Tibial artery (tissue), 4 donors: Measurements from ENCODE around the gene AKR1D1.
"Not testable (repeated sequence)": the region's sequence is repeated elsewhere in the genome, so short reads cannot be mapped to it uniquely, and the experiment has no call there.

Experiments used
- DNase-seq, 2 donors: peaks; one replicate each; pipeline ENCODE4 v3.0.0-alpha.2; 2019
- H3K27ac ChIP-seq, 2 donors: fragments of 200-600 bp; sonication (generic) in 1 of 2; 1 replicate in 1 of 2; 2 replicates in 1 of 2; pipeline ENCODE4 v1.5.1; 2018 to 2019; ENCODE audit warnings: mild to moderate bottlenecking in 1 of 2
- H3K27me3 ChIP-seq, 2 donors: fragments of 200-600 bp; sonication (generic) in 1 of 2; one replicate each; pipeline versions ENCODE4 v1.5.1 to v1.6.0; 2016 to 2019
- H3K36me3 ChIP-seq, 3 donors: fragments of 200-600 bp; sonication (generic) in 2 of 3; one replicate each; pipeline ENCODE4 v1.5.1; 2016 to 2019; ENCODE audit warnings: mild to moderate bottlenecking in 2 of 3
- H3K4me1 ChIP-seq, 4 donors: fragments of 200-600 bp; sonication (generic) in 2 of 4; 1 replicate in 3 of 4; 2 replicates in 1 of 4; pipeline ENCODE4 v1.5.1; 2016 to 2019
- H3K4me3 ChIP-seq, 2 donors: fragments of 200-600 bp; sonication (generic) in 1 of 2; 1 replicate in 1 of 2; 2 replicates in 1 of 2; pipeline ENCODE4 v1.5.1; 2018 to 2019; ENCODE audit warnings: mild to moderate bottlenecking in 2 of 2
- H3K9me3 ChIP-seq, 3 donors: fragments of 200-600 bp; sonication (generic) in 1 of 3; one replicate each; pipeline ENCODE4 v1.5.1; 2016 to 2019
- intact Hi-C: fragments of 100-400 bp; cut with DNase I; formaldehyde crosslinking; loops from one replicate; pipeline ENCODE4 v1.15.0; 2023; ENCODE audit warnings: low total_unique reads
- TF ChIP-seq, protein P1 (sequence below), 2 experiments: fragments of 200-600 bp in 1 of 2; fragments of 450-650 bp in 1 of 2; IDR thresholded peaks; one replicate each; pipeline ENCODE4 v1.5.1; 2017 to 2019; ENCODE audit warnings: antibody characterized with exemption in 2 of 2, mild to moderate bottlenecking in 1 of 2, moderate library complexity in 1 of 2

AKR1D1 gene

GRCh38 chr7:138138244-138138643, 62.0 kb downstream of the AKR1D1 start:
- DNase-seq: no peak
- H3K9me3 ChIP-seq: no peaks in the 10 kb centered on the region
- H3K27ac ChIP-seq: no peak overlapping the region
- TF ChIP-seq, protein P1, sequence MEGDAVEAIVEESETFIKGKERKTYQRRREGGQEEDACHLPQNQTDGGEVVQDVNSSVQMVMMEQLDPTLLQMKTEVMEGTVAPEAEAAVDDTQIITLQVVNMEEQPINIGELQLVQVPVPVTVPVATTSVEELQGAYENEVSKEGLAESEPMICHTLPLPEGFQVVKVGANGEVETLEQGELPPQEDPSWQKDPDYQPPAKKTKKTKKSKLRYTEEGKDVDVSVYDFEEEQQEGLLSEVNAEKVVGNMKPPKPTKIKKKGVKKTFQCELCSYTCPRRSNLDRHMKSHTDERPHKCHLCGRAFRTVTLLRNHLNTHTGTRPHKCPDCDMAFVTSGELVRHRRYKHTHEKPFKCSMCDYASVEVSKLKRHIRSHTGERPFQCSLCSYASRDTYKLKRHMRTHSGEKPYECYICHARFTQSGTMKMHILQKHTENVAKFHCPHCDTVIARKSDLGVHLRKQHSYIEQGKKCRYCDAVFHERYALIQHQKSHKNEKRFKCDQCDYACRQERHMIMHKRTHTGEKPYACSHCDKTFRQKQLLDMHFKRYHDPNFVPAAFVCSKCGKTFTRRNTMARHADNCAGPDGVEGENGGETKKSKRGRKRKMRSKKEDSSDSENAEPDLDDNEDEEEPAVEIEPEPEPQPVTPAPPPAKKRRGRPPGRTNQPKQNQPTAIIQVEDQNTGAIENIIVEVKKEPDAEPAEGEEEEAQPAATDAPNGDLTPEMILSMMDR (IDR thresholded peaks at IDR 0.05): no peak
- intact Hi-C loops: no loop called here
- H3K4me1 ChIP-seq: no peaks in the 10 kb centered on the region
- H3K27me3 ChIP-seq: no peaks in the 10 kb centered on the region
- H3K36me3 ChIP-seq: no peaks in the 10 kb centered on the region
- no peak overlapping the region for H3K4me3 ChIP-seq

- intact Hi-C loops: no loop called here
- no peak for DNase-seq
These were observed 66.4 kb downstream of the AKR1D1 start for GRCh38 chr7:138142583-138143201.

DNA sequence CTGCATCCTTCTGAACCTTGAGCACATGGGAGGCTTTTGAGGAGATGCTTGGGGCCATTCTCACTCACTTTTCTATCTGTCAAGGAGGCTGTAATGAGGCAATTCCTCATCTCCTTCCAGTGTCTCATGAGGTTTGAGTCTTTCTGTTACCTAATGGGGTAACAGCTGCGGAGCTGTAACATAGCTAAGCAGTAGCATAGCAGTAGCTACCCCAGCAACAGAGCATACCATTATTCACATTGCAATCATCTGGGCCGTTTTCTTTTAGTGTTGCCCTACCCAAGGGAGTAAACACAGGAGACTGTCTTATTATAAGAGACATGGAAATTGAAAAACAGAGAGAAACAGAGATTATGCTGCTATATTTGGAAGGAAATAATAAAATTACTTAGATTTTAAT, 68.7 kb downstream of the AKR1D1 start:
- Histone ChIP-seq H3K4me3 (no peak overlapping the region), H3K9me3 (no peaks in the 10 kb centered on the region), H3K36me3 (no peaks in the 10 kb centered on the region), H3K4me1 (no peaks in the 10 kb centered on the region), H3K27ac (no peak overlapping the region), H3K27me3 (no peaks in the 10 kb centered on the region)
- intact Hi-C loops: no loop called here
- no peak for DNase-seq
- TF ChIP-seq, protein P1 (IDR thresholded peaks at IDR 0.05): no peak

More at GRCh38 chr7:138142583-138143201, 66.4 kb downstream of the AKR1D1 start:
- H3K36me3 ChIP-seq: no peaks in the 10 kb centered on the region
- TF ChIP-seq, protein P1 (IDR thresholded peaks at IDR 0.05): no peak
- H3K27ac ChIP-seq: no peak overlapping the region
- H3K9me3 ChIP-seq: no peaks in the 10 kb centered on the region
- no peak overlapping the region for H3K4me3 ChIP-seq
- no peaks in the 10 kb centered on the region for H3K4me1 ChIP-seq
- H3K27me3 ChIP-seq: no peaks in the 10 kb centered on the region

DNA sequence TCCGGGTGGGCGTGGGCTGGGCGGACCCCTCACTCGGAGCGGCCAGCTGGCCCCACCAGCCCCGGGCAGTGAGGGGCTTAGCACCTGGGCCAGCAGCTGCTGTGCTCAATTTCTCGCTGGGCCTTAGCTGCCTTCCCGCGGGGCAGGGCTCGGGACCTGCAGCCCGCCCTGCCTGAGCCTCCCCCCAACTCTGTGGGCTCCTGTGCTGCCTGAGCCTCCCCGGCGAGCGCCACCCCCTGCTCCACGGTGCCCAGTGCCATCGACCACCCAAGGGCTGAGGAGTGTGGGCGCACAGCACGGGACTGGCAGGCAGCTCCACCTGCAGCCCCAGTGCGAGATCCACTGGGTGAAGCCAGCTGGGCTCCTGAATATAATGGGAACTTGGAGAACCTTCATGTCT, 70.0 kb downstream of the AKR1D1 start:
- DNase-seq, H3K27me3 ChIP-seq, H3K9me3 ChIP-seq: not testable (repeated sequence)

GRCh38 chr7:138146757-138147734, 70.8 kb downstream of the AKR1D1 start:
- H3K36me3 ChIP-seq, H3K27me3 ChIP-seq, H3K9me3 ChIP-seq, H3K27ac ChIP-seq, H3K4me1 ChIP-seq, intact Hi-C loops, DNase-seq, H3K4me3 ChIP-seq: not testable (repeated sequence)

More for the DNA sequence above, 70.0 kb downstream of the AKR1D1 start:
- H3K36me3 ChIP-seq, H3K4me1 ChIP-seq, H3K4me3 ChIP-seq, H3K27ac ChIP-seq, intact Hi-C loops: not testable (repeated sequence)

DNA sequence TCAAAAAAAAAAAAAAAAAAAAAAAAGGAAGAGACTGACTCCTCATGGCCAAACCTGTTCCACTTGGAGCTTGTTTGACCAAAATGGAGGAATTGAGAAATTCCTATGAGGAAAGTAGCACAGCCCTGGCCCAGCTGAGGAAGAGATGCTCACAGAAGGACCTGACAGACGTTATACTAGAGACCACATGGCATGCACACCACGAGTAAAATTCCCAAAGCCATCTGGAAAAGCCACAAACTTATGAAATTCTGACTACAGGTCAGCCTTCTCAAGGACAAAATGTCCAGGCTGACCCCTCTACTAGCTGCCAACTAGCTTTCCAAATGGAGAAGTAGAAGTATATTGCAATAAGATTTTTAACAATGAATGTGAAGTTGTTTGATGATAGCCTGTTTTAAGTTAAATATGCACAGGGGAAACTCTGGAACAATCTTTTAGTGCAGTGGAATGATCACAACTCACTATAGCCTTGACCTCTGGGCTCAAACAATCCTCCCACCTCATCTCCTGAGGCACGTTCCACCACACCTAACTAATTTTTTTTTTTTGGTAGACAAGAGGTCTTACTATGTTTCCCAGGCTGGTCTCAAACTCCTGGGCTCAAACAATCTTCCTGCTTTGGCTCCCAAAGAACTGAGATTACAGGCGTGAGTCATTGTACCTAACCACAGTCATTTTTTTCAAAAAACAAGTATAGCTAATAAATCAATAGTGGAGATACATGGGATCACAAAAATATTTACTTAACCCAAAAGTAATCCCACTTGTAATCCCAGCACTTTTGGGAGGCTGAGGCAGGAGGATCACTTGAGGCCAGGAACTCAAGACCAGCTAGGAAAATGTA, 75.7 kb downstream of the AKR1D1 start:
- Histone ChIP-seq H3K27ac (no peak overlapping the region), H3K36me3 (no peaks in the 10 kb centered on the region), H3K4me1 (no peaks in the 10 kb centered on the region), H3K27me3 (no peaks in the 10 kb centered on the region), H3K4me3 (no peak overlapping the region), H3K9me3 (no peaks in the 10 kb centered on the region)
- no peak for DNase-seq
- intact Hi-C loops: no loop called here
- TF ChIP-seq, protein P1 (IDR thresholded peaks at IDR 0.05): no peak
